ENCODE data around the gene ZC3H12D.

DNA sequence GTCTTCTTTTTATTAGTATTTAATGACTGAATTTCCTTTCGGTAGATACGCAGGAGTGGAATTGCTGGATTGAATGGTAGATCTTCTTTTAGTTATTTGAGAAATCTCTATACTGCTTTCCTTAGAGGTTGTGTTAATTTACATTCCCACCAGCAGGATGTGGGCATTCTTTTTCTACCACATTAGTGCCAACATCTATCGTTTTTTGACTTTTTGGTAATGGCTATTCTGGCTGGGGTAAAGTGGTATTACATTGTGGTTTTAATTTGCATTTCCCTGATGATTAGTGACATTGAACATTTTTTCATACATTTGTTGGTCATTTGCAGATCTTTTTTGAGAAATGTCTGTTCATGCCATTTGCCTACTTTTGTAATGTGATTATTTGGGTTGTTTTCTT is 47.6 kb downstream of the ZC3H12D start:
- TF ChIP-seq CTCF (conservative IDR thresholded peaks at IDR 0.05; ENCODE audit: low read depth, low read length) = no peak
- no peak for TF ChIP-seq EZH2 (IDR thresholded peaks at IDR 0.05; ENCODE audit: low read length, unreplicated experiment)
- no peak for TF ChIP-seq EZH2phosphoT487 (IDR thresholded peaks at IDR 0.05; ENCODE audit: borderline replicate concordance, low read length)

Data from PC-3 (cell line).